ENCODE measurements around the gene SLC31A2.
"Not testable (repeated sequence)": the region's sequence is repeated elsewhere in the genome, so short reads cannot be mapped to it uniquely, and the experiment has no call there.

The SLC31A2 gene, protein sequence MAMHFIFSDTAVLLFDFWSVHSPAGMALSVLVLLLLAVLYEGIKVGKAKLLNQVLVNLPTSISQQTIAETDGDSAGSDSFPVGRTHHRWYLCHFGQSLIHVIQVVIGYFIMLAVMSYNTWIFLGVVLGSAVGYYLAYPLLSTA

DNA sequence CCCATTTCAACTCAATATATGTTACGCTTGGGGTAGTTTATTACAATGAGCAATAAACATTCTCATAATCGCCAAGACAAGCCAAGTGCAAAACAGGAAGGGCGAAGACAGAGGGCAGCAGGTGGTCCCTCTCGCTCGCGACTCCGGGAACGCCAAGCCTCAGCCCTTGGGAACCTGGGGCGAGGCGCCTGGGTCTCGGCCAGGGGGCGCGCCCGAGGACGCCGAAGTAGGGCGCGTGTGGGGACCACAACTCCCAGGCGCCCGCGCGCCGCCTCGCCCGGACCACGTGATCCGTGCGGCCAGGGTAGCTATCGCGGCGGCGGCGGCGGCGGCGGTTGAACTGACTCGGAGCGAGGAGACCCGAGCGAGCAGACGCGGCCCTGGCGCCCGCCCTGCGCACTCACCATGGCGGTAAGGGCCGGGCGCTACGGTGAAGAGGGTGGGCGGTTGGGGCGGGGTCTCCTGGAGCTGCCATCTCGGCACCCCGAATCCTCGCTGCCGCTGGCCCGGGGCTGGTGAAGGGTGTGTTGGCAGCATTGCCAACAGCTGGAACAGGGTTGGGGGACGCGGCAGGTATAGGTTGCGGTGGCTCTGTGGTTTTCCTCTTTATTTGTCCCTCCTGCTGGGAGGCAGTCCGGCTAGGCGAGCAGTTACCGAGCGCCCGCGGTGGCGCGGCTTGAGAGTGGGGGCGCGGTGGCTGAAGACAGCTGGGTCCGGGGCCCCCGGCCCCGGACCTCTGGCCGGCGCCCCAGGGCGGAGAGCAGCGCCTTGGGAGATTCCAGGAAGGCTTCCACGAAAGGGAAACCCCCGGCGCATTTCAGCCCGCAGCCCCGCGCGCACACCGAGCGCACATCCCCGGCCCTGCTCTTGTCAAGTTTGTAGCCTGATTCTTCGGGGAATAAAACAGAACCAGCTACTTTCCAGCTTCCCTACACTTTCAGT, at the start of gene SLC31A2:
Gene SLC31A2 (plus strand): TSS at position 338 of the 942 bp plus-strand sequence. CDS start 68 bp downstream, at position 406.
- peak; percentile 90 for DNase-seq

DNA sequence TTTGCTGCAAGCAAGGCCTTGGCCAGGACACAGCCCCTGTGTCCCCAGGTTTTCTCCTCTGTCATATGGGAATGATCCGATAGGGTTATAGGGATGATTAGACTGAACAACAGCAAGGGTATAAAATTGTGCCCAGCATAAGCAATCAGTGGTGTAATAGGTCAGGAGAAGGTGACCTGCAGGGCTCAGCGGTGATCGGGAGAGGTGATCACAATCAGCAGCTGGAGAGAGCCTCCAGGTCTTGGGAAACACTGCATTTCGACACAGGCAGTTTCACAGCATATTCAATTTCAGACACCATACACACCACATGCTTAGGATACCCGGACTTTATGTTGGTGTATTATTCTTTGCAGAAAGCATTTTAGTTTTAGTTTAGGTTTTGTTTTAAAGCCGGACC, 45.5 kb upstream of the SLC31A2 start:
- DNase-seq: not testable (repeated sequence)

DNA sequence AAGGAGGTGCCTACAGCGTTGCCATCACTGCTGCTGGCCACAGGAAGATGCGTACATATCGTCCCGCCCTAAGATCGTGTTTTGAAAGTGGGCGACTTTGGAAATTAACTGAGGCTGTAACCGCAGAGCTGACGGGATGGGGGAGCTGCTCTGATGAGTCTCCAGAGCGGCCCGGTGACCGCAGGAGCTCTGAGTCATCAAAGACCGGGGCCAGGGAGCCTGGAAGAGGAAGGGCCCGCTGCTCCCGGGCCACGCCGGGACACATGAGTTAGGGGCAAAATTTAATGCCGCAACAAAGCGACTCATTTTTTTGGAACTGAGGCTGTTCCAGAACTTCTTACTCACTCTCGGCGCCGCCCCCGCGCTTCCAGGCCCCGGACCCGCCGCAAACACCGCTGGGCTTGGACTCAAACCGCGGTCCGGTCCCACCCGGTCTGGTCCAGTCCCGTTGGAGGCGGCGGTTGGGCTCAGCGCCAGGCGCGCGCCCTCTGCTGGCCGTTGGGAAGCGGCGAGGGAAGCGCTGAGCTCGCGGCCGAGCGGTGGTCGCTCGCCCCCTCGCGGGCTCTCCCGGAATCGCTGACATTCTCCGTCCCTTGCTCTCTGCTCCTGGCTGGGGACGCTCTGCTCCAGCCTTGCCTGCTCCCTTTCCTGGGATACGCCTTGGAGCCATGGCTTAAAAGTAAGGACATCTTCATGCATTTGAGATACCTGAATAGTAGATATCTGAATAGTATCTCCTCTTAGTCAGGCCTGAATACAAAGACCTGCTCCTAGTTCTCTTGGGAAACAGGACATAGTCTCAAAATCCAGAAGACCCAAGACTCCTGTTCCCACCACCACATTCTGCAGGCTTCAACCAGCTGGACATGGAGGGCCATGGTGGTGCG, 39.5 kb upstream of the SLC31A2 start:
- DNase-seq: peak; percentile 2

DNA sequence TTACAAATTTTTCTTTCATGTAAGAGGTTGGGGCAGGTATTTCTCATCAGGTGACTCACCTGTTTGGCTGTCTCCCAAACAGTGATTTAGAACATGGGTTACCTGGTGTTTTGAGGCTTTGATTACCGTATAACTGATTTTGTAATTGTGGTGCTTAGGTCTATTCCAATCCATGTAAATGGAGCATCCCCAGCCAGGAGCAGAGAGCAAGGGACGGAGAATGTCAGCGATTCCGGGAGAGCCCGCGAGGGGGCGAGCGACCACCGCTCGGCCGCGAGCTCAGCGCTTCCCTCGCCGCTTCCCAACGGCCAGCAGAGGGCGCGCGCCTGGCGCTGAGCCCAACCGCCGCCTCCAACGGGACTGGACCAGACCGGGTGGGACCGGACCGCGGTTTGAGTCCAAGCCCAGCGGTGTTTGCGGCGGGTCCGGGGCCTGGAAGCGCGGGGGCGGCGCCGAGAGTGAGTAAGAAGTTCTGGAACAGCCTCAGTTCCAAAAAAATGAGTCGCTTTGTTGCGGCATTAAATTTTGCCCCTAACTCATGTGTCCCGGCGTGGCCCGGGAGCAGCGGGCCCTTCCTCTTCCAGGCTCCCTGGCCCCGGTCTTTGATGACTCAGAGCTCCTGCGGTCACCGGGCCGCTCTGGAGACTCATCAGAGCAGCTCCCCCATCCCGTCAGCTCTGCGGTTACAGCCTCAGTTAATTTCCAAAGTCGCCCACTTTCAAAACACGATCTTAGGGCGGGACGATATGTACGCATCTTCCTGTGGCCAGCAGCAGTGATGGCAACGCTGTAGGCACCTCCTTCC, 37.9 kb upstream of the SLC31A2 start:
- peak; percentile 5 for DNase-seq

DNA sequence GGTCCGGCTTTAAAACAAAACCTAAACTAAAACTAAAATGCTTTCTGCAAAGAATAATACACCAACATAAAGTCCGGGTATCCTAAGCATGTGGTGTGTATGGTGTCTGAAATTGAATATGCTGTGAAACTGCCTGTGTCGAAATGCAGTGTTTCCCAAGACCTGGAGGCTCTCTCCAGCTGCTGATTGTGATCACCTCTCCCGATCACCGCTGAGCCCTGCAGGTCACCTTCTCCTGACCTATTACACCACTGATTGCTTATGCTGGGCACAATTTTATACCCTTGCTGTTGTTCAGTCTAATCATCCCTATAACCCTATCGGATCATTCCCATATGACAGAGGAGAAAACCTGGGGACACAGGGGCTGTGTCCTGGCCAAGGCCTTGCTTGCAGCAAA, 32.0 kb upstream of the SLC31A2 start:
- DNase-seq: not testable (repeated sequence)

DNA sequence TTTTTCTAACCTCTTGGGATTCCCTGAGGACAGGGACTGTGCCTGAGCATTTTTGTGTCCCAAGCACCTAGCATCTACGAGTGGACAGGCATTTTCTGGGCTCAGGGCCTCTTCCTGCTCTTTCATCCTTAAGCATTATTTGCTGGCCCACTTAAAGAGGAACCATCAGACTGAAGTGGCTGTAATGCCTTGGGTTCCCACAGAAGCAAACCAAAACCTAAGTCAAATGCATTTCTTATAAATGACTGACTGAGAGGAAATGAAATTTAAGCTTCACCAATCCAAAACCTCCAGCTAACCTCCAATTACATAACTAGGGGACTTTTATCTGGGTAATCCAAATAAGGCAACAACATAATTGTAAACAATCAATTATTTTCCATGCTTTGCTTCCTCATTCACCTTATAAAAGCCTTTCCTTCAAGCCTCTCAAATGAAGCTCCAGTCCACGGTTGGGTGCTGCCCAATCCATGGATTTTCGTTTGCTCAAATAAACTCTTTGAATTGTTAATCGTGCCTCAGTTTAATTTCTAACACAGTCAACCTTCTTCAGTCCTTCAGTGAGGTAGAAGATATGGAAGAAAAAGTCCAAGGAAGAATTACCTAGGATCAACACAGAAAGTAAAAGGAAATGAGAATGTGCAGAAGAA, 25.3 kb upstream of the SLC31A2 start:
- DNase-seq: no peak

DNA sequence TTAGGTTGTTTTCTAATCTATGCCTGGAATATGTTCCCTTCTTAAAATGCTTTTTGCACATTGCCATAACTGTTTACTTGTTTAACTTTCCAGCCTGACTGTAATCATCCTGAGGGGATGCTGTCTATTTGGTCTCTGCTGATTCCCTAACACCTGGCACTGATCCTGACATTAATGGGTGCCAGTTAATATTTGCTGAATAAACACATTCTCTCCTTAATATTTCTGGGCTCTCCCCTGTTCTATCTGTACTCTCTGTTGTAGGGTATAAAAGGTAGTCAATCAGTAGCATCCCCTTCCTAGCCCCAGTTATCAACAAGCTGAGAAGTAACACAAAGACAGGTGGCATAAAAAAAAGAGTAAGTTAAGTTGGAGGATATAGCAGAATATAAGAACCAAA, 21.3 kb upstream of the SLC31A2 start:
- no peak for DNase-seq

DNA sequence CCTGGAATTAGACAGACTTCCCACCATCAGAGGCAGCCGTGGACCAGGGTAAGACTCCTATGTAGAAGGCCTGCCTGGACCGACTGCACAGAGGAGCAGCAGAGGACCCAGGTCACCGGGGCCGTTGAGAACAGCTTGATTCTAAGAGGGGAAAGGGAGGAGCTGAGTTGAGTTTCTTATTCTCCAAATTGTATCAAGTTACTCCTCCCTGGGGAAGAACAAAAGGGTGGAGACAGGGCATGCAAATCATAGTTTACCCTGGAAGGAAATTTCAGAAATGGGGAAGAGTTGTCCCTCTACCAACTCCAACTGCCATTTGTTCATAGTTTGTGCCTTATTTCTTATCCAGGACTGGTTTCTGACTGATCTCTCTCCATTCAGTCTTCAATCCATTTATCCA, 20.9 kb upstream of the SLC31A2 start:
- no peak for DNase-seq

DNA sequence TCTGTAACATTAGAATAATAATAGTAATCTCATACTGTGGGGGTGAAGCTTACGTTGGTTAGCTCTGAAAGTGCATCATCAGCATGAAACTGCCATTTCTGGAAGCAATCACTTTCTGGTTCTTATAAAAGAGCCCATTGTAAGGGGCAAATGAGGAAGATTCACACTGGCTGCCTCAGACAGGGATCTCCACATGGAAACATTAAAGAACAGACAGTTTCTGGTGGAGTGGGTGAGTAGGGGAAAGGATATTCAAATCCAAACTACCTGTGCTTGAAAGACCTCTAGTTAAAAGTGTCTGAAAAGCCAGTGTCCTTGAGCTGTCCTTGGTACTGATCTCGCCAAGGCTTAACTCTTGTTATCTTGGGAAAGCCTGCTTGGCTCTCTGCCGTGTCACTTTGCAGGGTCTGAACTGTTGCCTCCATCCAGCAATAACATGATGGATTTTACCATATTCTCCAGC, 19.1 kb upstream of the SLC31A2 start:
- peak; percentile 74 for DNase-seq

DNA sequence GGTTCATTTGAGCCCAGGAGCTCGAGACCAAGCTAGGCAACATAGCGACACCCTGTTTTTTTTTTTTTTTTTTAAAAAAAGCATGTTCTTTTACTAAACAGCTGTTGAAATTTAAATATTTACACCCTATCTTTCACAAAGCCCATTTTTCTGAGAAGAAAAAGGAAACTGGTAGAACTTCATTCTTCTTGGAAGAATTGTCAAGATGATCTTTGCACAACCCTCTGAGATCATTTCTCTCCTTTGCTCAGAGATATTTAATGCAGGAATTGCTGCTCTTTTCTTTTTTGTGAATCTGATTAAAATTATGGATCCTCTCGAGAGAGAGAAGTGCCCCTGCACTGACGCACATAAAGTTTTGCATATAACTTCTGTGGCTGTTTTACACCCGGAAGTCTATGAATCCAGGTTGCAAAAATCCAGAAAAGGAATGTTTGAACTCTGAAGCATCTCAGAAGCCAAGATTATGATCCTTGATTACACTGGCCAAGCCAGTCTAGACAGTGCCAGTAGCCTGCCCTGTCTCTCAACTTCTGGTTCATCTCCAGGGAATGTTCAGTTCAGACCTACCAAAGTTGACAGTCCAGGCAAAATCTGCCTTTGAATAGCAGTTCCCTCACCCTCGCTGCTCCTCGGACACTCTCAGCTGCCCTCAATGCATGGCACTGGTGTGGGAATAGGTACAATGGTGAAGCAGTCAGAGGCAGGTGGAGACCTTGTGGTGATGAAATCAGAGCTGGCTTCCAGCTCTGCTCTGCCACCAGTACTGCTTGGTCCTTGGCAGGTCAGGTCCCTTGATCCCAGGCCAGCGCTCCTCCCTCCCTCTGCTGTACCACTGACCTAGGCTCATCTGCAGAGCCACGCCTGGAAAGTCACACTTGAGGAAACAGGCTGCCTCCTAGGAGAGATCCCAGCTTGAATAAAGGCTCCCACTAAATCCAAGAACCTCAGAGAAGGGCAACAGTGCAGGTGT, 13.3 kb upstream of the SLC31A2 start:
- DNase-seq: no peak

DNA sequence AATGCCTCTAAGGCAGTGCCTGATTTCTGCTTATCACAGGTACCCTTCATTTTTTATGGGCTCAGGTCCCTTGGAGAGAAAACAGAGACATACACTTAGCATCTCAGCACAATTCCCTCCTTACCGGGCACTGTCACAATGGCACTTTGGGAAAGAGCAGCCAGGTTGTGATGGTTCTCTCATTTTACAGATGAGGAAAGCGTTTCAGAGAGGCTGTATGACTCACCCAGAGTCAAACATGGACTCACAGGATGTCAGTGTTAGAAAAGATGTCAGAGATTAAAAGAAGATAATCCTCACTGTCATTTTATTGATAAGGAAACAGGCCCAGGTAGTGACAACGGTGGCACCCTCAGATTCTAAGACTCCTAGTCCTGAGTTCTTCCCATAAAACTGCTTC, 12.0 kb upstream of the SLC31A2 start:
- DNase-seq: no peak

DNA sequence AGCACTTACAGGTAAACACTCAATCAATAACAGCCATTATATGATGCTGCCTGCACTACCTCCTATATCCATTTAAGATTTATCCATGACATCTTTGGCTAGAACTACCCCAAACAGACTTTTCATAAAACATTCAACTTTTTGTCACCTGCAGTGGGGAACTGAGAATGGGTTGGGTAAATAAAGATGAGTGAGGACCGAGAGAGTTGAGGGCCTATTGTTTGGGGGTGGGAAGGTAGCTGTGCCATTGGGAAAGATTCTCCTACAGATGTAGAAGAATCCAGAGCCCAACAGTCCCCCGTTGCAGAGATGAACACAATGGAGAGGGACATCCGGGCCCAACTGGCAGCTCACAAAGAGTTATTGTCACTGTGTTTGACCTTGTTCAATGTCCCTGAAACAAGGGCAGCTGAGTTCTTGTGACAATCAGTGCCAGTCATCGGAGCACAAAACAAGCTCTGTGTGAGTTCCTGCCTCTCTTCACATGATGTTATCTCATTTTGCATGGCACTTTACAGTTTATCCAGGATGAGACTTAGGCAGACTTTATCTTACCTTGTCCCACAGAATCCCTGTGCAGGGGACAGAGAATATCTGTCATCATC, 11.5 kb upstream of the SLC31A2 start:
- no peak for DNase-seq

DNA sequence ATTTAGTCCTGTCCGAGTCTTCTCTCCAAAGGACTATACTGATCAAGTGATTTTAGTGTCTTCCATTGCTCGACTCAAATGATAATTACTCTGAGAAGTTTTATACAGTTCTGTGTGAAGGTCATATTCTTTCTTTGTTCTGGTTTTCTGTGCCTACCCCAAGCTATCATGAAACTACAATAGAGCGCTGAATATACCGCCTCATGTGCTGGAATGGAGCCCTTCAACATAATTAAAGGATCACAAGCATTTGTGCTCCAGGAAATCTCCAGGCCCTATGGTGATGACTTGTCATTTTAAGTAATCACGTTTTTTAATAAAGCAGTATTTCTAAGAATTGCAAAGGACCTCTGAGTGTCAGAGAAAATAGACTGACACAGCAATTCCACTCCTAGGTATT, 10.9 kb upstream of the SLC31A2 start:
- no peak for DNase-seq

DNA sequence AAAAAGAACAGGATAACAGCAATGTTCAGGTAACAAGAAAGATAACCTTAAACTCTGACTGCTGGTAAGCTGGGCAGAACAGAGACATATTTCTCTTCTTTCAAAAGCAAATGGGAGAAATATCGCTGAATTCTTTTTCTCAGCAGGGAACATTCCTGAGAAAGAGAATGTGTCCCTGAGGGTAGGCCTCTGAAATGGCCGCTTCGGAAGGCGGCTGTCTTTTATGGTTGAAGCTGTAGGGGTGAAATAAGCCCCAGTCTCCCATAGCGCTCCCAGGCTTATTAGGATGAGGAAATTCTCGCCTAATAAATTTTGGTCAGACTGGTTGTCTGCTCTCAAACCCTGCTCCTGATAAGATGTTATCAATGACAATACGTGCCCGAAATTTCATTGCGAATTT, 9.9 kb upstream of the SLC31A2 start:
- DNase-seq: not testable (repeated sequence)

DNA sequence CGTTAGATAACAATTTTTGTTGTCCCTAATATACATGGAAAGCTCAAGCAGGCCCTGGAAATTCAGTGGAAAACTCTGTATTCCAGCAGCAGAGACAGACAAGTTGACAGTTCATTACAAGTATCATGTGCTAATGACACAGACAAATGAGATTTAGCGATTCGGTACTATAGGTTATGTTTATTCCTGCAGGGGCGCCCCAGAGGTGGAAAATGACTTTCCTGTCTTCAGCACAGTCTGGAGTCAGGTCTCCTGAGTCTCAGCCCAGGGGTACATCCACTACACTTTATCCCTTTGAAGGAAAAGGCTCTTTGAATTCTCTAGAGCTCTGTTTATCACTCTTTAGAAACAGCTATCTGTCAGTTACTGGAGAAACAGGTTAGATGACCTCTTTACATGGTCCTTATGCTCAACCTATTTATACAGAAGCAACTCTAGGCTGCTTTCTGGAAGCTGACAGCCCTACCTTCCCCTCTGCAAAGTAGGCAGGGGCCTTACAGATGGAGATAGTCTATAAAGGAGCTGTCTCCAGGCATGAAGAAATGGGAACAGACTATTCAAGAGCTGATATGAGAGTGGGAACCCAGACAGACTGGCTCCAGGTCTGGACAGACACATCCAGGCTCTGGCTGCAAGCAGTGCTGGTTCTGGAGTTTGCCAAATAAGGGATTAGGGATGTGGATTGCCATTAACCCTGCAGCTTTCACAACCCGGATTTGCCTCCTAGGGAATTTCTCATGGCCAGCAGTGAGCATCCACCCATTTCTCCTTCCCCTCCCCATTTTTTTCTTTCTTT, 7.2 kb upstream of the SLC31A2 start:
- DNase-seq: no peak

DNA sequence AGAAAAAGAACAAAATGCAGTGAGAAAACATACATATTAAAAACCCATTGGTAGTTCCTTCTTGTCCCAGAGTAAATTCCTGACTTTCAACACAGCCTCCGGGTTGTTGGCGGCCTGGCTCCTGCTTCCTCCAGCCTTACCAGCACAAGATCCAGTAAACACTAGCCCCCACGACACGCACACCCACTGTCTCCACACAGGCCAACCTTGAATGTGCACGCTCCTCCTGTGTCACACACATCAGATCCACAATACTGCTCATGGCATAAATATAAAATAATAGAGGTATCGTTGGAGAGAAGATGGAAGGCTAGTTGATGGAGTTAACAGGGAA, 2.5 kb upstream of the SLC31A2 start:
- DNase-seq: no peak

DNA sequence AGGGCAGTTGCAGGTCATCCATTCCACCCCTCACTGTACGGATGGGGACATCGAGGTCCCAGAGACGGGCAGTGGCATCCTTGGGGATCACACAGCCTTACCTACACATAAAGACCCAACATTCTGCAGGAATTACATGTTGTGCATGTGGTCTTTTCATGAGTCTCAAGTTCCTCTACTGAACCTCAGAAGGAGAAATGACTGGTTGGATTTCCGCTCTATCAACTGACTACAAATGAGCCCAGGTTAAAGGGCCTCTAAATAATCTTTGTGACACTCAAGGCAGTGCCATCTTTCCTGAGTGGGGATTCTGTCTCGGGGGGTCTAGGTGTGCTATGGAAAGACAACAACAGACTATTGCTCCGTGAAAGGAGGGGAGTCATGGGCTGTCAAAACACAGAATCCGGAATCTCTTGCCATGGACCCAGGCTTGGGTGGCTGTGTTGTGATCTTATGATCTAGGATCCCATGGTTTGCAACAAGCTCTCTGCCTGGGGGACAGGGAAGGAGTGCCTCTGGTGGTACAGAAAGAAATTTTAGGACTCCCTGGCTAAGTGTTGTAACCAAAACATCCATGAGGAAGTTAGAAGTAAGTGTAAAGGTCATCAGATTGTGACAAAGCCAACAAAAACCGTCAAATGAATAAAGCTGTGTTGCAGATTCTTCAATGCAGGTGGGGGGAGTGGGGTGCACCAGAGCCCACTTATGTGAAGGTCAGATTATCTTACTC, 1.9 kb upstream of the SLC31A2 start:
- no peak for DNase-seq

DNA sequence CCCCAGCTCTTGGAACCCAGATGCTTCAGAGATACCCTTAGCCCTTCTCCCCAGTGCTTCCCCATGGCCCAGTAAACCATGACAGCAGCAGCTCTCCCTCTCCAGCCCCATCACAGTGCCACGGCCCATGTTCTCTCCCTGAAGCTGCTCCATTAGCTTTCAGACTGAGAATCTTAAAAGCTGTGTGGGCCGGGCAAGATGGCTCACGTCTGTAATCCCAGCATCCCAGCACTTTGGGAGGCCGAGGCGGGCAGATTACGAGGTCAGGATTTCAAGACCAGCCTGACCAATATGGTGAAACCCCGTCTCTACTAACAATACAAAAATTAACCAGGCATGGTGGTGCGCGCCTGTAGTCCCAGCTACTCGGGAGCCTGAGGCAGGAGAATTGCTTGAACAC, 1.2 kb upstream of the SLC31A2 start:
- not testable (repeated sequence) for DNase-seq
